Kidney (tissue), 14 donors: Measurements from ENCODE around the gene ZNF879. TPM values are rescaled to one million over a fixed set of nuclear protein-coding genes. Genes with fewer than 3 reads are reported as not detected.

Experiments
- DNase-seq, 5 donors: peaks; one replicate each; pipeline ENCODE4 v3.0.0-alpha.2; 2013 to 2020
- FAIRE-seq: peaks from 2 replicates; lab custom pipeline; 2012; peaks lifted over from hg19 to GRCh38; lab: Jason Lieb, UNC
- H3K27ac ChIP-seq, 2 donors: one replicate each; pipeline ENCODE4 v1.7.0; 2013; ENCODE audit warnings: low read depth in 2 of 2, low read length in 2 of 2, inconsistent platforms in 1 of 2
- H3K27me3 ChIP-seq: one replicate; pipeline ENCODE4 v1.7.1; 2013; ENCODE audit warnings: low read length, inconsistent platforms; ENCODE audit not compliant: control insufficient read depth, insufficient read depth
- H3K36me3 ChIP-seq, 3 donors: one replicate each; pipeline versions ENCODE4 v1.7.0 to v1.7.1; 2013; ENCODE audit warnings: low read length in 3 of 3, control low read depth in 1 of 3, inconsistent platforms in 1 of 3; ENCODE audit not compliant: insufficient read depth in 3 of 3, control insufficient read depth in 2 of 3
- H3K4me1 ChIP-seq, 3 donors: one replicate each; pipeline versions ENCODE4 v1.7.0 to v1.7.1; 2013; ENCODE audit warnings: low read length in 3 of 3, inconsistent platforms in 1 of 3, low read depth in 1 of 3; ENCODE audit not compliant: control insufficient read depth in 2 of 3, insufficient read depth in 2 of 3
- H3K4me3 ChIP-seq, 3 donors: one replicate each; pipeline versions ENCODE4 v1.7.0 to v1.8.1; 2013; ENCODE audit warnings: low read length in 3 of 3, control low read depth in 1 of 3, inconsistent platforms in 1 of 3
- H3K9ac ChIP-seq, 3 donors: one replicate each; pipeline versions ENCODE4 v1.7.0 to v1.7.1; 2013; ENCODE audit warnings: low read length in 3 of 3, control low read depth in 1 of 3, inconsistent platforms in 1 of 3
- H3K9me3 ChIP-seq, 3 donors: one replicate each; pipeline versions ENCODE4 v1.7.0 to v1.7.1; 2013; ENCODE audit warnings: low read length in 3 of 3, control low read depth in 1 of 3, inconsistent platforms in 1 of 3; ENCODE audit not compliant: control insufficient read depth in 2 of 3, insufficient read depth in 1 of 3
- intact Hi-C: fragments of 100-400 bp; cut with DNase I; formaldehyde crosslinking; loops from one replicate; pipeline ENCODE4 v1.11.1; 2022
- polyA plus RNA-seq: library from polyadenylated mRNA; stranded (reverse); fragments of 350-450 nt; fragmentation: Illumina TruSeq; extraction: RNeasy Lipid Tissue Mini Kit (QIAGEN cat#74804); gene quantifications from one replicate; pipeline ENCODE4 v1.2.3, GENCODE V29; 2014; ENCODE audit warnings: low read depth, low replicate concordance; ENCODE audit not compliant: insufficient read depth
- total RNA-seq: library from RNA; stranded (reverse); fragmentation: NEBNext Ultra II Directional; extraction: Animal tissue kit (Norgen Biotek cat#: 25700); gene quantifications from one replicate; pipeline ENCODE4 v1.2.1, GENCODE V29; 2021
- TF ChIP-seq, protein P1 (sequence below): IDR thresholded peaks from 3 replicates; pipeline ENCODE4 v1.5.1; 2012; ENCODE audit warnings: mild to moderate bottlenecking, moderate library complexity, borderline replicate concordance; ENCODE audit not compliant: insufficient read depth; ENCODE audit errors: extremely low read depth
- donor health status: control.
- donor health status: control.
- donor health status: control.
- donor health status: control.
- donor health status: control.
- donor health status: DM: yes; HTN: yes; CAD: no.
- donor health status: Normal renal cell carcinoma (clear cell type).

ZNF879 gene
- total and polyA plus RNA-seq, 2 donors from 2014 or later, result 2.2 to 4.3 TPM

DNA sequence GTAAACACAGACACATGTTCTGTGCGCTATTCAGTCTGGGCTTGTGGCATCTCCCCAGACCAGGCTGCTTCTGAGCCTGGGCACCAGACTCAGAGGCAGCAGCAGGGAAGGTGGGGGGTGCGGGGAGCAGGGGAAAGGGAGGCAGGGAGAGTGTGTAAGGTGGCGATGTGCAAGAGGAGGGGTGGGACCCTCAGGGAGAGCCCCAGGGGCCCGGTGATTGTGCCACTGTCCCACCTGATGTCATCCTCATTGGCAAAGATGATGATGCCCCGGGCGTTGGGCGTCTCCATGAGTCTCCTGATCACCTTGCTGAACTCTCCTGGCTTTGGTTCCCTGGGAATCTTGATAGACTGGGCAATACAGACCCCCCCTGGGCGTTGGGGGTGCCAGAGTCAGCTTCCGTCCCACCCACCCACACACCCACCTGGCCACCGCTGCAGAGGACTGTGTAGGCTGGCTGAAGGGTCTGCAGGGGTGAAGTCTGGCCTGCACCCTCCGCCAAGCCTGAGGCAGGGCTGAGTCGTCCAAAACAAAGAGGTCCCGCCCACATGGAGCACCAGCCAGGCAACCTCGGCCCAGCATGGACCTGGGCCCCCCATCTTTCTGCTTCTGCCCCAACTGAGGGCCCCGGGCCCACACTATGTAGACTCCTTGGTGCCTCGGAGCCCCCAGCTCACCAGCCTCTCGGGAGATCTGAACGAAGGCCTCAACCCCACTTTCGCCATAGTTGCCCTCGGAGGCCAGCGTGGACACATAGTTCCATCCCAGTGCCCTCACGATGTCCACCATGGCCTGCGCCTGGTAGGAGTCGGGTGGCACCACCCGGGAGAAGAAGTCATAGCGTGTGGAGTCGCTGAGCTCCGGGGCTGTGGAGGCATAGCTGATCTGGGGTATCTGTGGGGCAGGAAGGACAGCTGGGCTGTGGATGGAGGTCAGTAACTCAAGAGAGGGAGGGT lies 32.1 kb upstream of the ZNF879 start:
- no peak for FAIRE-seq
- H3K9me3 ChIP-seq, result peaks cover 0 to 21% (median 7%) of the 10 kb centered on the region in 3 donors
- no peak overlapping the region for H3K9ac ChIP-seq
- TF ChIP-seq, protein P1, sequence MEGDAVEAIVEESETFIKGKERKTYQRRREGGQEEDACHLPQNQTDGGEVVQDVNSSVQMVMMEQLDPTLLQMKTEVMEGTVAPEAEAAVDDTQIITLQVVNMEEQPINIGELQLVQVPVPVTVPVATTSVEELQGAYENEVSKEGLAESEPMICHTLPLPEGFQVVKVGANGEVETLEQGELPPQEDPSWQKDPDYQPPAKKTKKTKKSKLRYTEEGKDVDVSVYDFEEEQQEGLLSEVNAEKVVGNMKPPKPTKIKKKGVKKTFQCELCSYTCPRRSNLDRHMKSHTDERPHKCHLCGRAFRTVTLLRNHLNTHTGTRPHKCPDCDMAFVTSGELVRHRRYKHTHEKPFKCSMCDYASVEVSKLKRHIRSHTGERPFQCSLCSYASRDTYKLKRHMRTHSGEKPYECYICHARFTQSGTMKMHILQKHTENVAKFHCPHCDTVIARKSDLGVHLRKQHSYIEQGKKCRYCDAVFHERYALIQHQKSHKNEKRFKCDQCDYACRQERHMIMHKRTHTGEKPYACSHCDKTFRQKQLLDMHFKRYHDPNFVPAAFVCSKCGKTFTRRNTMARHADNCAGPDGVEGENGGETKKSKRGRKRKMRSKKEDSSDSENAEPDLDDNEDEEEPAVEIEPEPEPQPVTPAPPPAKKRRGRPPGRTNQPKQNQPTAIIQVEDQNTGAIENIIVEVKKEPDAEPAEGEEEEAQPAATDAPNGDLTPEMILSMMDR, result no peak
- H3K4me3 ChIP-seq, result no peak overlapping the region
- DNase-seq, result no peak
- intact Hi-C loops, result no loop called here
- no peaks in the 10 kb centered on the region for H3K4me1 ChIP-seq
- no peak overlapping the region for H3K27ac ChIP-seq
- no peaks in the 10 kb centered on the region for H3K36me3 ChIP-seq
- H3K27me3 ChIP-seq, result peaks cover 7% of the 10 kb centered on the region

DNA sequence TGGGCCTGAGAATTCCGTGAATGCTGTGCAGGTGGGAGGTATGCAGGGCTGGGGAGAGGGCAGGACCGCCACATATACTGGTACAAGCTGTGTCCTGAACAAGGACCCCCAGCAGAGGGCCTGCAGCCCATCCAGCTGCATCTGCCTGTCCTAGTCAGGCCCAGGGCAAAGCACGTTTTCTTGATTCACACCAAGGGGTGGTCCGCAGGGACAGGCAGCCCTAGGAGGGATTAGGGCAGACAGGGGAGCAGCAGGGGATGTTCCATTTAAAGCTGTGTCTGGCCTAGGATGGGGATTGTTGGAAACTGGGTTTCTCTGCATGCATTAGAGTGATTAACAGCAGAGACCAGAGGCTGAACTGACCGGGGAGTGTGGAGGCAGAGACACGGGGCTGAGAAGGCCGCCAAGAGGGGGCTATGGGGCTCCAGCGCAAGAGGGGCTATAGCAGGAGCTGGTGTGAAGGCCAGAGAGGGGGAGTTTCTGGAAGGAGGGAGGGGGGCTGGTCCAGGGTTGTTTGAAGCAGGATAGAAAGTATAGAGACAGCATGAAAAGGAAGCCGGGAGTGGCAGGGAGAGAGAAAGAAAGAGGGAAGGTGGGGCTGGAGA lies 31.2 kb upstream of the ZNF879 start:
- no peaks in the 10 kb centered on the region for H3K4me1 ChIP-seq
- FAIRE-seq (no peak), DNase-seq (no peak)
- no peak overlapping the region for H3K9ac ChIP-seq
- H3K9me3 ChIP-seq, result peaks cover 0 to 12% (median 5%) of the 10 kb centered on the region in 3 donors
- intact Hi-C loops, result no loop called here
- TF ChIP-seq, protein P1, result no peak
- H3K27me3 ChIP-seq, result peaks cover 7% of the 10 kb centered on the region
- no peak overlapping the region for H3K27ac ChIP-seq
- no peaks in the 10 kb centered on the region for H3K36me3 ChIP-seq
- no peak overlapping the region for H3K4me3 ChIP-seq

DNA sequence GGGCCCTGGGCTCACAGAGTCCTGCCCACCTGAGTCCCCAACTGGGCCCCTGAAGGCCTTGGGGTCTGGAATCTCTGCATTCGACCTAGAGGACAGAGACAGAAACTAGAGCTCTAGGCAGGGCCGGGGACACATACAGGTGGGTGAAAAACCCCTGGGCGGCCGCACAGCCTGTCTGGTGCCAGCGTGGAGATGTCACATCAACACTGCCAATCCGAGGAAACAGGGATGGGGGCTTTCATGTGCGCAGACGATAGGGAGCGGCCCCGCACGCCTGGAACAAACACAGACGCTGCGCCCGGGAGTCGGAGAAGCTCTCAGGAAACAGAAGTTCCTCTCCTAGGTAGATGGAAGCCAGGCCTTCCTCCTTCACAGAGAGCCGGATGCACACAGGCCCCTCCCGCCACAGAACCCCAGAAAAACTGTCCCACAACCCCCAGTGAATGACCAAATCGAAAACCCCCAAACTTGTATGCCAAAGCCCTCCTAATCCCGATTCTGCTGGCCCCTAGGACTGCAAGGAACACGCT lies 30.3 kb upstream of the ZNF879 start:
- DNase-seq, result no peak
- peaks cover 7% of the 10 kb centered on the region for H3K27me3 ChIP-seq
- intact Hi-C loops, result no loop called here

More for the DNA sequence above, 30.3 kb upstream of the ZNF879 start:
- Histone ChIP-seq H3K4me3 (no peak overlapping the region), H3K27ac (no peak overlapping the region), H3K9me3 (peaks cover 0 to 10% (median 3%) of the 10 kb centered on the region in 3 donors), H3K4me1 (no peaks in the 10 kb centered on the region), H3K36me3 (no peaks in the 10 kb centered on the region), H3K9ac (no peak overlapping the region)
- no peak for FAIRE-seq
- TF ChIP-seq, protein P1, result no peak
